ENCODE results near the gene MAPRE2.

- TF ChIP-seq GATA3 (IDR thresholded peaks at IDR 0.05; ENCODE audit: low read depth, low read length) (no peak), GATA2 (IDR thresholded peaks at IDR 0.05; ENCODE audit: low read depth, low read length) (no peak)
These were observed 48.8 kb downstream of the MAPRE2 start for GRCh38 chr18:35089891-35090550.
